ENCODE data around the gene TNFRSF9.
A peak's percentile ranks its signal among the peaks of the same experiment; 100 is the strongest.

Gene TNFRSF9

DNA sequence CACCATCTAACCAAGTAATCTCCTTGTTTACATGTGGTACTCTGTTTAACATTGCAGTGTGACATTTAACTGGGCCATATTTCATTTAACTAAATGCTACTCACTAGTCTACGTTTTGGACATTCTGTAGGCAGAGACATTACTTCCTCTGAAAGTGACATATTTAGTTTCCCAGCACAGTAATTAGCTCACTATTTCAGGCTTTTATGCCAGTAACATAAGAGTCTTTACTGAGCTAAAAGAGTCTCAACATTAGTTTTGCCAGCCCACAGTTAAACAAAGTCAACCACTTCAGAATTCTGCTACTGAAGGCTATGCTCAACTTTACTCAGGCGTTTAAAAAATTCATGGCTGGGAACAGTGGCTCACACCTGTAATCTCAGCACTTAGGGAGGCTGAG is 2.6 kb upstream of the TNFRSF9 start:
- TF ChIP-seq, protein P1, sequence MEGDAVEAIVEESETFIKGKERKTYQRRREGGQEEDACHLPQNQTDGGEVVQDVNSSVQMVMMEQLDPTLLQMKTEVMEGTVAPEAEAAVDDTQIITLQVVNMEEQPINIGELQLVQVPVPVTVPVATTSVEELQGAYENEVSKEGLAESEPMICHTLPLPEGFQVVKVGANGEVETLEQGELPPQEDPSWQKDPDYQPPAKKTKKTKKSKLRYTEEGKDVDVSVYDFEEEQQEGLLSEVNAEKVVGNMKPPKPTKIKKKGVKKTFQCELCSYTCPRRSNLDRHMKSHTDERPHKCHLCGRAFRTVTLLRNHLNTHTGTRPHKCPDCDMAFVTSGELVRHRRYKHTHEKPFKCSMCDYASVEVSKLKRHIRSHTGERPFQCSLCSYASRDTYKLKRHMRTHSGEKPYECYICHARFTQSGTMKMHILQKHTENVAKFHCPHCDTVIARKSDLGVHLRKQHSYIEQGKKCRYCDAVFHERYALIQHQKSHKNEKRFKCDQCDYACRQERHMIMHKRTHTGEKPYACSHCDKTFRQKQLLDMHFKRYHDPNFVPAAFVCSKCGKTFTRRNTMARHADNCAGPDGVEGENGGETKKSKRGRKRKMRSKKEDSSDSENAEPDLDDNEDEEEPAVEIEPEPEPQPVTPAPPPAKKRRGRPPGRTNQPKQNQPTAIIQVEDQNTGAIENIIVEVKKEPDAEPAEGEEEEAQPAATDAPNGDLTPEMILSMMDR (IDR thresholded peaks at IDR 0.05; ENCODE audit: low read depth, low read length, missing control alignments): no peak
- DNase-seq (ENCODE audit: low read depth): no peak
- no peak overlapping the region for H3K4me3 ChIP-seq (ENCODE audit: low read depth, low read length)

DNA sequence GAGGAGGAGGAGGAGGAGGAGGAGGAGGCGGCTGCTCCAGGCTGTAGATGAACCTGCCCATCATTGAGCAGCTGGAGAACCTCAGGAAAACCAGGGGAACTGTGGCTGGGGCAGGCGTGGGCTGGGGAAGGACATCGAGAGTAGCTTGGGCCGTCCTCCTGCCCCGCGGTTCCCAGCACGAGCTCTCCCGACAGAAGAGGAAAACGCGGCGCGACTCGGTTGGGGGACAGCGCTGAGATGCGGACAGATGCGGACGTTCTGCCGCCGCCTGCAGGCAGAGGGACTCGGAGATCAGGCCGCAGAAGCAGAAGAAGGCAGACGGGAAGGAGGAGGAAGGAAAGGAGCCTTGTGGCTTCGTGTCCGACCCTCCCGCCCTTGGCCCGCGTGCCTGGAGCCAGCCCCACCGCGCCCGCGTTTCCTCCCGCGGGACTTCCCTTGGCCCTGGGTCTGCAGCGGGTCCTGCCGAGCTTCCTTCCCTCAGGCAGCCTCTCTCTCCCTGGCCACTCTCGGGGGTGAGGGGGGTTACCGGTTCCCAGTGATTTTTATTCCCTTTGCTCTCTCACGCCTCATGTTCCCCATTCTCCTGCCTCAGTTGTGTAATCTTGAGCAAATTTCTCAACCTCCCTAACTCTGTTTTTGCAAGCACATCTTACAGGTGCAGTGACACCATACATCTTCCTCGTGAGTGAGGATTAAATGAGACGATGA is 1.7 kb upstream of the TNFRSF9 start:
- TF ChIP-seq, protein P1 (IDR thresholded peaks at IDR 0.05; ENCODE audit: low read depth, low read length, missing control alignments): peak; percentile 25
- no peak for DNase-seq (ENCODE audit: low read depth)
- H3K4me3 ChIP-seq (ENCODE audit: low read depth, low read length): no peak overlapping the region

DNA sequence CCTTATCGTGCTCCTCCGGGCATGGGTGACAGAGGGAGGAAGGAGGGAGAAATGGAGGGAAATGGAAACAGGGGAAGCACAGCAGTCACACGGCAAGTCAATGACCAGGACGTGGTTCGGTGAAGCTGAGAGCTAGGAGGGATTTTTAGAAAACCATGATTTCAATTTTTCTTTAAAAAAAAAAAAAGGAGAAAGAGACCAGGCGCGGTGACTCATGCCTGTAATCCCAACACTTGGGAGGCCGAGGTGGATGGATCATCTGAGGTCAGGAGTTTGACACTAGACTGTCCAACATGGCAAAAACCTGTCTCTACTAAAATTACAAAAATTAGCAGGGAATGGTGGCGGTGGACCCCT is 776 bp upstream of the TNFRSF9 start:
- TF ChIP-seq, protein P1 (IDR thresholded peaks at IDR 0.05; ENCODE audit: low read depth, low read length, missing control alignments): no peak
- no peak overlapping the region for H3K4me3 ChIP-seq (ENCODE audit: low read depth, low read length)
- no peak for DNase-seq (ENCODE audit: low read depth)

DNA sequence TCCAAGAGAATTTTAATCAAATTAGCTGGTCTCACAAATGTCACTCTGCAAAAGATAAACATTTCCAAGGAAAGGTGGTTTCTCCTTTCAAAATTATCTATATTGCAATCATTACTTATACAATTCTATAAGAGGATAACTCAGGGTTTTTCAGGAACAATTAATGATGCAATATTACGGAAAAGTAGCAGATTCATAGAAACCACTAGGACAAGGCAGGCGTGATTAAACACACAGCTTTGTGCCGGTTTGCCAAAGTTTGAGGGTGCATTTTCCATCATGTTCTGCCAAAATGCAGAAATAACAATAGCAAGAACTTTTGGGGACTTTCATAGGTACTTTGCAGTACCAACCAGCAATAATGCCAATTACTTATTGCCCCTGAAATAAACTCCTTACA is 605 bp downstream of the TNFRSF9 start:
- DNase-seq (ENCODE audit: low read depth): no peak
- TF ChIP-seq, protein P1 (IDR thresholded peaks at IDR 0.05; ENCODE audit: low read depth, low read length, missing control alignments): no peak
- H3K4me3 ChIP-seq (ENCODE audit: low read depth, low read length): no peak overlapping the region

DNA sequence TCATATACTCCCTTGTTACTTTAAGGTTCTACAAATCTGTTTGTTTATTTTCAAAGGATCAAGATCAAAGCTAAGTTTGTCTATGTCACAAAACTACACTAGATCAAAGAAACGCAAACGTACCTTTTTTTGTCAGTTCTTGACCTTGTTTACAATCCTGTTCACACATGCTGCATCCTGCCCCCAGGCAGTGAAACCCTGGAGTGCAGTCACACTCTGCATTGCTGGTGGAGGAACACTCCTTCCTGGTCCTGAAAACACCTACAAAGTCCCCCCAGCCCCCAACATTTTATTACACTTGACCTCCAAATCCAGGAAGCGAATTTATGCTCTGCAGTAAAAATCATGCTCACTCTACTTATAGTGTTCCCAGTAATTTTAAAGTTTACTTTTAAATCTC is 2.6 kb downstream of the TNFRSF9 start:
- DNase-seq (ENCODE audit: low read depth): no peak
- TF ChIP-seq, protein P1 (IDR thresholded peaks at IDR 0.05; ENCODE audit: low read depth, low read length, missing control alignments): no peak
- no peak overlapping the region for H3K4me3 ChIP-seq (ENCODE audit: low read depth, low read length)

DNA sequence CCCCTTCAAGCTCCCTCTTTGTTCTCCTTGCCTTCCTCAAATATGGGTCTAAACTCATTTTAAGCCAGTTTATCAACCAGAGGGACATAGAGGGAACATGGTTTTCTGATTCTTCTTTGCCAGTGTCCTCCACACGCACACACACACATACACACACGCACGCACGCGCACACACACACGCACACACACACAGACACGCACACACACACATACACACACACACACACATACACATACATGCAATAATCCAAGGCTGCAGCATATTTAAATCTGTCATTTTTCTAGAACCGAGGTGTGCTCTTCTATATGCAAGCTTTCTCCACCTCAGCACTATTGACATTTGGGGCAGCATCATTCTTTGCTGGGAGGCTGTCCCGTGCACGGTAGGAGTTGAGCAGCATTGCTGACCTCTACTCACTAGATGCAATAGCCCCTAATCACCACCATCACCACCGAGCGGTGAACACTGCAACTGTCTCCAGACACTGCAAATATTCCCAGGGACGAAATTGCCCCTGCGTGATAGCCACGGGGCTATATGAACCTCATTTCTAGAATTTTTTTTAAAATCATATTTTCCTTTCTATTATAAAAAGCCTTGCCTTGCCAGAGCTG is 8.0 kb downstream of the TNFRSF9 start:
- H3K4me3 ChIP-seq (ENCODE audit: low read depth, low read length): no peak overlapping the region
- DNase-seq (ENCODE audit: low read depth): no peak
- TF ChIP-seq, protein P1 (IDR thresholded peaks at IDR 0.05; ENCODE audit: low read depth, low read length, missing control alignments): no peak

DNA sequence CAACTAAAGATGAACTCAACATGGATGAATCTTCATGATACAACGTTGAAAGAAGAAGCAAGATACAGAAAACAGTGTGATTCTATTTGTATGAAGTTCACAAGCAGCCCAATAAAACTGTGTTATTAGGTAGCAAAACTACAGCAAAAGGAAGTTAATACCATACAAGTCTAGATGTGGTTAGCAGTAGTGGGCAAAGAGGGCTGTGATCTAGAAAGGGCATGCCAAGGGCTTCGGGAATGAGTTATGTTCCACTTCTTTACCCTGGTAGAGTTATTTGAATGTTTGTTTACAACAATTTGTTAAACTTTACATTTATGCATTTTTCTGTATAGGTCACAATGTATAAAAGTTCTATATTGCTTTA is 9.2 kb downstream of the TNFRSF9 start:
- TF ChIP-seq, protein P1 (IDR thresholded peaks at IDR 0.05; ENCODE audit: low read depth, low read length, missing control alignments): no peak
- DNase-seq (ENCODE audit: low read depth): no peak
- H3K4me3 ChIP-seq (ENCODE audit: low read depth, low read length): no peak overlapping the region
